K562 (cell line): ENCODE data around the gene C20orf96. TPM values are rescaled to one million over a fixed set of nuclear protein-coding genes. Genes with fewer than 3 reads are reported as not detected.

ENCODE experiments used
- GABPB1 ChIP-seq: sonication (generic); formaldehyde crosslinking; IDR thresholded peaks from 2 replicates; pipeline ENCODE4 v1.8.0; 2022; ENCODE audit warnings: mild to moderate bottlenecking, missing genetic modification reagents
- KLF10 ChIP-seq: fragments of 250-450 bp; sonication (Bioruptor Pico); IDR thresholded peaks from 2 replicates; pipeline ENCODE4 v1.6.1; 2021; ENCODE audit warnings: matching md5 sums
- MCM2 ChIP-seq: fragments of 450-650 bp; IDR thresholded peaks from 2 replicates; pipeline ENCODE4 v1.6.1; 2017; ENCODE audit warnings: low read depth, mild to moderate bottlenecking
- MTF1 ChIP-seq: fragments of 250-450 bp; sonication (Bioruptor Pico); IDR thresholded peaks from 2 replicates; pipeline ENCODE4 v1.9.0; 2021; ENCODE audit warnings: moderate library complexity, mild to moderate bottlenecking, inconsistent platforms, borderline replicate concordance
- PHB ChIP-seq: fragments of 250-450 bp; sonication (Bioruptor Pico); IDR thresholded peaks from 2 replicates; pipeline ENCODE4 v1.5.0; 2021
- TBP ChIP-seq: optimal IDR thresholded peaks from 2 replicates; pipeline ENCODE3; 2011; ENCODE audit warnings: low read depth, low read length, improper control_type of control experiment
- ZNF316 ChIP-seq: fragments of 450-650 bp; IDR thresholded peaks from 2 replicates; pipeline ENCODE4 v1.6.1; 2016
- ZNF584 ChIP-seq: fragments of 200-800 bp; sonication (Bioruptor generic); IDR thresholded peaks from 2 replicates; pipeline ENCODE4 v1.6.1; 2016; ENCODE audit warnings: low read depth, mild to moderate bottlenecking, missing genetic modification characterization, missing compliant biosample characterization
- polyA plus RNA-seq, 8 experiments: library from polyadenylated mRNA; depleted of rRNA in 4 of 8; stranded (reverse) in 5 of 8; unstranded in 3 of 8; fragments of >200 nt; fragmentation: Nextera tagmentation in 2 of 8; fragmentation: Illumina TruSeq in 1 of 8; extraction: Ambion mirVana in 2 of 8; extraction: Trizol in 1 of 8; gene quantifications; 2 replicates each; pipeline versions ENCODE4 v1.2.1 to v1.2.3, GENCODE V29; 2011 to 2014; ENCODE audit warnings: inconsistent platforms in 1 of 8, missing spikeins in 1 of 8
- total RNA-seq, 7 experiments: library from RNA; depleted of rRNA in 6 of 7; stranded (reverse); fragments of >200 nt in 6 of 7; fragmentation: Illumina TruSeq in 2 of 7; extraction: Trizol in 2 of 7; gene quantifications; 2 replicates each; pipeline versions ENCODE4 v1.2.1 to v1.2.3, GENCODE V29; 2011 to 2021; ENCODE audit warnings: low replicate concordance in 1 of 7
- TF ChIP-seq, protein P1 (sequence below): fragments of 450-650 bp; IDR thresholded peaks from 2 replicates; pipeline ENCODE4 v1.6.1; 2016; ENCODE audit warnings: mild to moderate bottlenecking, moderate library complexity
- TF ChIP-seq, protein P2 (sequence below): fragments of 450-650 bp; IDR thresholded peaks from 2 replicates; pipeline ENCODE4 v1.6.1; 2017; ENCODE audit warnings: antibody characterized with exemption, mild to moderate bottlenecking
- TF ChIP-seq, protein P3 (sequence below): IDR thresholded peaks from 2 replicates; pipeline ENCODE4 v1.6.1; 2011; ENCODE audit not compliant: insufficient read length; ENCODE audit errors: extremely low read depth

Gene C20orf96
- total and polyA plus RNA-seq, 9 of the 15 experiments (the other 6 are each of a cell fraction or from before 2014, with no cell fraction given), result 1.7 to 11.7 (median 4.2) TPM

DNA sequence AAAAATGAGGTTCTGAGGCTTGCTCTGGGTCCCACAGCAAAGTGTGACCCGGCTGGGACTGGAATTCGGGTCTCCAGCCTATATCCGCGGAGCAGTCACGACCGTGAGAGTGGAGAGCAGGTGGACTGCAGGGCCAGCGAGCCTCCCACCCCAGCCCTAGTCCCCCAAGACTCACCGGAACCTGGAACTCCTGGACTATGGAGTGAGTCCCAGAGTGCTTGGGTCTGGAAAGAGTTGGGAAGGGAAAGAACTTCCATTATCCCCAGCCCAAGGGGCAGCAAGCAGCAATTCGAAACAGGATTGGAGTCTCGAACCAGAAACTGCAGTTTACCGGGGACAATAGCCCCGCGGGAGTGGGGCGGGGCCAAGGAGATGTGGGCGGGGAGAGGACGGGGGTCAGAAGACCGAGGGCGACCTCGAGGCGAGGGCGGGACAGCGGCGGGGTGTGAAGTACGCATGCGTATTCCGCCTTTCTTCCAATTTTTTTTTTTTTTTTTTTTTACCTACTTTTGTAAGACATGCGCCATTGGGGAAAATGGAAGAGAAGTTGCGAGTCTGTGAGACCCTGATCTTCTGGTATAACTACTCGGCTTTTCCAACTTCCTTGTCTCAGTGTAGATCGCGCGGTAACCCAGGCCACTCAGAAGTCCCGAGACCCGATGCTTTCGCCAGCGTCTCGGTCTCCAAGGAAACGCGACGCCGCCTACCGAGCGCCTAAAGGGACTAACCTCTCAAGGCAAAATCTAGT lies at the start of gene C20orf96 (continued):
- TF ChIP-seq, protein P1, sequence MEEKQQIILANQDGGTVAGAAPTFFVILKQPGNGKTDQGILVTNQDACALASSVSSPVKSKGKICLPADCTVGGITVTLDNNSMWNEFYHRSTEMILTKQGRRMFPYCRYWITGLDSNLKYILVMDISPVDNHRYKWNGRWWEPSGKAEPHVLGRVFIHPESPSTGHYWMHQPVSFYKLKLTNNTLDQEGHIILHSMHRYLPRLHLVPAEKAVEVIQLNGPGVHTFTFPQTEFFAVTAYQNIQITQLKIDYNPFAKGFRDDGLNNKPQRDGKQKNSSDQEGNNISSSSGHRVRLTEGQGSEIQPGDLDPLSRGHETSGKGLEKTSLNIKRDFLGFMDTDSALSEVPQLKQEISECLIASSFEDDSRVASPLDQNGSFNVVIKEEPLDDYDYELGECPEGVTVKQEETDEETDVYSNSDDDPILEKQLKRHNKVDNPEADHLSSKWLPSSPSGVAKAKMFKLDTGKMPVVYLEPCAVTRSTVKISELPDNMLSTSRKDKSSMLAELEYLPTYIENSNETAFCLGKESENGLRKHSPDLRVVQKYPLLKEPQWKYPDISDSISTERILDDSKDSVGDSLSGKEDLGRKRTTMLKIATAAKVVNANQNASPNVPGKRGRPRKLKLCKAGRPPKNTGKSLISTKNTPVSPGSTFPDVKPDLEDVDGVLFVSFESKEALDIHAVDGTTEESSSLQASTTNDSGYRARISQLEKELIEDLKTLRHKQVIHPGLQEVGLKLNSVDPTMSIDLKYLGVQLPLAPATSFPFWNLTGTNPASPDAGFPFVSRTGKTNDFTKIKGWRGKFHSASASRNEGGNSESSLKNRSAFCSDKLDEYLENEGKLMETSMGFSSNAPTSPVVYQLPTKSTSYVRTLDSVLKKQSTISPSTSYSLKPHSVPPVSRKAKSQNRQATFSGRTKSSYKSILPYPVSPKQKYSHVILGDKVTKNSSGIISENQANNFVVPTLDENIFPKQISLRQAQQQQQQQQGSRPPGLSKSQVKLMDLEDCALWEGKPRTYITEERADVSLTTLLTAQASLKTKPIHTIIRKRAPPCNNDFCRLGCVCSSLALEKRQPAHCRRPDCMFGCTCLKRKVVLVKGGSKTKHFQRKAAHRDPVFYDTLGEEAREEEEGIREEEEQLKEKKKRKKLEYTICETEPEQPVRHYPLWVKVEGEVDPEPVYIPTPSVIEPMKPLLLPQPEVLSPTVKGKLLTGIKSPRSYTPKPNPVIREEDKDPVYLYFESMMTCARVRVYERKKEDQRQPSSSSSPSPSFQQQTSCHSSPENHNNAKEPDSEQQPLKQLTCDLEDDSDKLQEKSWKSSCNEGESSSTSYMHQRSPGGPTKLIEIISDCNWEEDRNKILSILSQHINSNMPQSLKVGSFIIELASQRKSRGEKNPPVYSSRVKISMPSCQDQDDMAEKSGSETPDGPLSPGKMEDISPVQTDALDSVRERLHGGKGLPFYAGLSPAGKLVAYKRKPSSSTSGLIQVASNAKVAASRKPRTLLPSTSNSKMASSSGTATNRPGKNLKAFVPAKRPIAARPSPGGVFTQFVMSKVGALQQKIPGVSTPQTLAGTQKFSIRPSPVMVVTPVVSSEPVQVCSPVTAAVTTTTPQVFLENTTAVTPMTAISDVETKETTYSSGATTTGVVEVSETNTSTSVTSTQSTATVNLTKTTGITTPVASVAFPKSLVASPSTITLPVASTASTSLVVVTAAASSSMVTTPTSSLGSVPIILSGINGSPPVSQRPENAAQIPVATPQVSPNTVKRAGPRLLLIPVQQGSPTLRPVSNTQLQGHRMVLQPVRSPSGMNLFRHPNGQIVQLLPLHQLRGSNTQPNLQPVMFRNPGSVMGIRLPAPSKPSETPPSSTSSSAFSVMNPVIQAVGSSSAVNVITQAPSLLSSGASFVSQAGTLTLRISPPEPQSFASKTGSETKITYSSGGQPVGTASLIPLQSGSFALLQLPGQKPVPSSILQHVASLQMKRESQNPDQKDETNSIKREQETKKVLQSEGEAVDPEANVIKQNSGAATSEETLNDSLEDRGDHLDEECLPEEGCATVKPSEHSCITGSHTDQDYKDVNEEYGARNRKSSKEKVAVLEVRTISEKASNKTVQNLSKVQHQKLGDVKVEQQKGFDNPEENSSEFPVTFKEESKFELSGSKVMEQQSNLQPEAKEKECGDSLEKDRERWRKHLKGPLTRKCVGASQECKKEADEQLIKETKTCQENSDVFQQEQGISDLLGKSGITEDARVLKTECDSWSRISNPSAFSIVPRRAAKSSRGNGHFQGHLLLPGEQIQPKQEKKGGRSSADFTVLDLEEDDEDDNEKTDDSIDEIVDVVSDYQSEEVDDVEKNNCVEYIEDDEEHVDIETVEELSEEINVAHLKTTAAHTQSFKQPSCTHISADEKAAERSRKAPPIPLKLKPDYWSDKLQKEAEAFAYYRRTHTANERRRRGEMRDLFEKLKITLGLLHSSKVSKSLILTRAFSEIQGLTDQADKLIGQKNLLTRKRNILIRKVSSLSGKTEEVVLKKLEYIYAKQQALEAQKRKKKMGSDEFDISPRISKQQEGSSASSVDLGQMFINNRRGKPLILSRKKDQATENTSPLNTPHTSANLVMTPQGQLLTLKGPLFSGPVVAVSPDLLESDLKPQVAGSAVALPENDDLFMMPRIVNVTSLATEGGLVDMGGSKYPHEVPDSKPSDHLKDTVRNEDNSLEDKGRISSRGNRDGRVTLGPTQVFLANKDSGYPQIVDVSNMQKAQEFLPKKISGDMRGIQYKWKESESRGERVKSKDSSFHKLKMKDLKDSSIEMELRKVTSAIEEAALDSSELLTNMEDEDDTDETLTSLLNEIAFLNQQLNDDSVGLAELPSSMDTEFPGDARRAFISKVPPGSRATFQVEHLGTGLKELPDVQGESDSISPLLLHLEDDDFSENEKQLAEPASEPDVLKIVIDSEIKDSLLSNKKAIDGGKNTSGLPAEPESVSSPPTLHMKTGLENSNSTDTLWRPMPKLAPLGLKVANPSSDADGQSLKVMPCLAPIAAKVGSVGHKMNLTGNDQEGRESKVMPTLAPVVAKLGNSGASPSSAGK, result peak; percentile 53; the same call in 1 of the 2 replicates
- TF ChIP-seq PHB (CRISPR knock-in tag), result no peak
- TF ChIP-seq MCM2, result no peak
- TF ChIP-seq, protein P2, sequence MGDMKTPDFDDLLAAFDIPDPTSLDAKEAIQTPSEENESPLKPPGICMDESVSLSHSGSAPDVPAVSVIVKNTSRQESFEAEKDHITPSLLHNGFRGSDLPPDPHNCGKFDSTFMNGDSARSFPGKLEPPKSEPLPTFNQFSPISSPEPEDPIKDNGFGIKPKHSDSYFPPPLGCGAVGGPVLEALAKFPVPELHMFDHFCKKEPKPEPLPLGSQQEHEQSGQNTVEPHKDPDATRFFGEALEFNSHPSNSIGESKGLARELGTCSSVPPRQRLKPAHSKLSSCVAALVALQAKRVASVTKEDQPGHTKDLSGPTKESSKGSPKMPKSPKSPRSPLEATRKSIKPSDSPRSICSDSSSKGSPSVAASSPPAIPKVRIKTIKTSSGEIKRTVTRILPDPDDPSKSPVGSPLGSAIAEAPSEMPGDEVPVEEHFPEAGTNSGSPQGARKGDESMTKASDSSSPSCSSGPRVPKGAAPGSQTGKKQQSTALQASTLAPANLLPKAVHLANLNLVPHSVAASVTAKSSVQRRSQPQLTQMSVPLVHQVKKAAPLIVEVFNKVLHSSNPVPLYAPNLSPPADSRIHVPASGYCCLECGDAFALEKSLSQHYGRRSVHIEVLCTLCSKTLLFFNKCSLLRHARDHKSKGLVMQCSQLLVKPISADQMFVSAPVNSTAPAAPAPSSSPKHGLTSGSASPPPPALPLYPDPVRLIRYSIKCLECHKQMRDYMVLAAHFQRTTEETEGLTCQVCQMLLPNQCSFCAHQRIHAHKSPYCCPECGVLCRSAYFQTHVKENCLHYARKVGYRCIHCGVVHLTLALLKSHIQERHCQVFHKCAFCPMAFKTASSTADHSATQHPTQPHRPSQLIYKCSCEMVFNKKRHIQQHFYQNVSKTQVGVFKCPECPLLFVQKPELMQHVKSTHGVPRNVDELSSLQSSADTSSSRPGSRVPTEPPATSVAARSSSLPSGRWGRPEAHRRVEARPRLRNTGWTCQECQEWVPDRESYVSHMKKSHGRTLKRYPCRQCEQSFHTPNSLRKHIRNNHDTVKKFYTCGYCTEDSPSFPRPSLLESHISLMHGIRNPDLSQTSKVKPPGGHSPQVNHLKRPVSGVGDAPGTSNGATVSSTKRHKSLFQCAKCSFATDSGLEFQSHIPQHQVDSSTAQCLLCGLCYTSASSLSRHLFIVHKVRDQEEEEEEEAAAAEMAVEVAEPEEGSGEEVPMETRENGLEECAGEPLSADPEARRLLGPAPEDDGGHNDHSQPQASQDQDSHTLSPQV, result no peak
- no peak for TF ChIP-seq ZNF316
- no peak for TF ChIP-seq ZNF584 (CRISPR knock-in tag)
- TF ChIP-seq KLF10 (CRISPR knock-in tag), result no peak
- TF ChIP-seq GABPB1 (CRISPR knock-in tag), result 0 out of 2 replicates have a peak, but pooled peaks have one; percentile 44
- TF ChIP-seq MTF1 (CRISPR knock-in tag), result no peak
- TF ChIP-seq, protein P3, sequence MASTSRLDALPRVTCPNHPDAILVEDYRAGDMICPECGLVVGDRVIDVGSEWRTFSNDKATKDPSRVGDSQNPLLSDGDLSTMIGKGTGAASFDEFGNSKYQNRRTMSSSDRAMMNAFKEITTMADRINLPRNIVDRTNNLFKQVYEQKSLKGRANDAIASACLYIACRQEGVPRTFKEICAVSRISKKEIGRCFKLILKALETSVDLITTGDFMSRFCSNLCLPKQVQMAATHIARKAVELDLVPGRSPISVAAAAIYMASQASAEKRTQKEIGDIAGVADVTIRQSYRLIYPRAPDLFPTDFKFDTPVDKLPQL, result no peak
- peak; percentile 42 for TF ChIP-seq TBP
